Natural killer cell (primary cell): ENCODE measurements around the gene IFITM10. TPM values are rescaled to one million over a fixed set of nuclear protein-coding genes. Genes with fewer than 3 reads are reported as not detected.

Experiments used
- ATAC-seq, 3 donors: fragments of 150-1000 bp in 2 of 3; fragments of 200-7000 bp in 1 of 3; cut with Tn5 transposase; 1 replicate in 1 of 3; 2 replicates in 2 of 3; pipeline ENCODE4 v1.10.0; 2021; ENCODE audit warnings: mild to moderate bottlenecking in 2 of 3, moderate library complexity in 2 of 3
- DNase-seq, 2 donors: peaks; one replicate each; pipeline versions ENCODE4 v3.0.0 to v3.0.0-alpha.2; 2013 to 2021; ENCODE audit warnings: mixed read lengths in 1 of 2
- H3K27ac ChIP-seq: one replicate; pipeline ENCODE4 v1.5.1; 2013; ENCODE audit warnings: mild to moderate bottlenecking, low read length
- H3K27me3 ChIP-seq: one replicate; pipeline ENCODE4 v1.6.1; 2013; ENCODE audit warnings: low read length; ENCODE audit not compliant: control insufficient read depth, insufficient read depth
- H3K36me3 ChIP-seq: one replicate; pipeline ENCODE4 v1.6.1; 2013; ENCODE audit warnings: low read length; ENCODE audit not compliant: control insufficient read depth, insufficient read depth
- H3K4me1 ChIP-seq: one replicate; pipeline ENCODE4 v1.6.1; 2013; ENCODE audit warnings: low read length; ENCODE audit not compliant: control insufficient read depth, insufficient read depth
- H3K4me3 ChIP-seq: one replicate; pipeline ENCODE4 v1.5.1; 2013; ENCODE audit warnings: low read length
- H3K9me3 ChIP-seq: one replicate; pipeline ENCODE4 v1.6.1; 2013; ENCODE audit warnings: low read length; ENCODE audit not compliant: control insufficient read depth, insufficient read depth
- H3K27ac Mint-ChIP-seq, 2 donors: one replicate each; pipeline ENCODE4 v1.8.0; 2022; ENCODE audit warnings: mild to moderate bottlenecking in 2 of 2, mixed read lengths in 2 of 2, moderate library complexity in 1 of 2
- H3K27me3 Mint-ChIP-seq, 2 donors: one replicate each; pipeline ENCODE4 v1.8.0; 2022; ENCODE audit warnings: low read depth in 2 of 2, mixed read lengths in 2 of 2
- H3K36me3 Mint-ChIP-seq: one replicate; pipeline ENCODE4 v1.8.0; 2022; ENCODE audit warnings: mixed read lengths
- H3K4me1 Mint-ChIP-seq, 2 donors: one replicate each; pipeline ENCODE4 v1.8.0; 2022; ENCODE audit warnings: mixed read lengths in 2 of 2
- H3K4me3 Mint-ChIP-seq: one replicate; pipeline ENCODE4 v1.8.0; 2022; ENCODE audit warnings: mild to moderate bottlenecking, moderate library complexity, mixed read lengths
- H3K9me3 Mint-ChIP-seq, 2 donors: one replicate each; pipeline ENCODE4 v1.8.0; 2022; ENCODE audit warnings: mixed read lengths in 2 of 2
- CTCF ChIP-seq: fragments of 200-600 bp; IDR thresholded peaks from one replicate; pipeline ENCODE4 v1.8.0; 2022; ENCODE audit warnings: antibody characterized with exemption
- whole genome bisulfite sequencing: methylation state at CpG from one replicate; pipeline ENCODE4 v1.1.7; 2013; ENCODE audit warnings: missing lambda C conversion rate; ENCODE audit not compliant: insufficient coverage; 5-methylcytosine and 5-hydroxymethylcytosine counted together
- intact Hi-C: fragments of 100-400 bp; cut with micrococcal nuclease; formaldehyde crosslinking; loops from one replicate; pipeline ENCODE4 v1.14.2; 2022
- total RNA-seq, 4 donors: library from RNA; stranded (reverse); fragments of 120-200 nt in 1 of 4; gene quantifications; one replicate each; pipeline versions ENCODE4 v1.2.3 to v1.2.4, GENCODE V29; 2013 to 2022

The IFITM10 gene
- total RNA-seq, 3 donors from 2014 or later (not counting 1 experiment from before 2014, with no cell fraction given) = 5.5 to 8.1 (median 6.5) TPM

- H3K4me3 ChIP-seq = no peak overlapping the region
- intact Hi-C loops = no loop called here
- WGBS = 93% methylated on average over 5 of the region's 6 CpGs
- Mint-ChIP-seq H3K36me3 (no peaks in the 10 kb centered on the region), H3K4me1 (peaks cover 0 to 19% of the 10 kb centered on the region in 2 donors), H3K9me3 (no peaks in the 10 kb centered on the region), H3K27me3 (peaks cover 0 to 11% of the 10 kb centered on the region in 2 donors), H3K27ac (no peak overlapping the region), H3K4me3 (no peak overlapping the region)
- no peaks in the 10 kb centered on the region for H3K27me3 ChIP-seq
- peaks cover 28% of the 10 kb centered on the region for H3K4me1 ChIP-seq
- DNase-seq (no peak), ATAC-seq (no peak)
- H3K36me3 ChIP-seq = no peaks in the 10 kb centered on the region
- peaks cover 3% of the 10 kb centered on the region for H3K9me3 ChIP-seq
- TF ChIP-seq CTCF = no peak
- H3K27ac ChIP-seq = no peak overlapping the region
Measured at GRCh38 chr11:1703146-1703545, 47.2 kb downstream of the IFITM10 start.

- H3K36me3 Mint-ChIP-seq = no peaks in the 10 kb centered on the region
- no peak overlapping the region for H3K4me3 Mint-ChIP-seq
- Histone ChIP-seq H3K36me3 (no peaks in the 10 kb centered on the region), H3K27me3 (no peaks in the 10 kb centered on the region), H3K4me3 (no peak overlapping the region), H3K9me3 (peaks cover 3% of the 10 kb centered on the region), H3K4me1 (peaks cover 28% of the 10 kb centered on the region), H3K27ac (no peak overlapping the region)
- ATAC-seq (no peak), DNase-seq (no peak)
- 98% methylated on average over 8 of the region's 10 CpGs for WGBS
- H3K27ac Mint-ChIP-seq = no peak overlapping the region
- H3K27me3 Mint-ChIP-seq = peaks cover 0 to 11% of the 10 kb centered on the region in 2 donors
- intact Hi-C loops = no loop called here
- TF ChIP-seq CTCF = no peak
- H3K4me1 Mint-ChIP-seq = peaks cover 0 to 23% of the 10 kb centered on the region in 2 donors
- H3K9me3 Mint-ChIP-seq = no peaks in the 10 kb centered on the region
Measured at GRCh38 chr11:1702506-1702905, 47.9 kb downstream of the IFITM10 start.

GRCh38 chr11:1701091-1701807, 49.1 kb downstream of the IFITM10 start:
- peaks cover 3% of the 10 kb centered on the region for H3K9me3 ChIP-seq
- Mint-ChIP-seq H3K4me1 (peaks cover 0 to 18% of the 10 kb centered on the region in 2 donors), H3K36me3 (no peaks in the 10 kb centered on the region), H3K27ac (no peak overlapping the region), H3K9me3 (no peaks in the 10 kb centered on the region), H3K27me3 (peaks cover 4 to 12% of the 10 kb centered on the region in 2 donors), H3K4me3 (no peak overlapping the region)
- no peak overlapping the region for H3K27ac ChIP-seq
- H3K4me1 ChIP-seq = peaks cover 19% of the 10 kb centered on the region
- H3K27me3 ChIP-seq = no peaks in the 10 kb centered on the region
- no peak overlapping the region for H3K4me3 ChIP-seq
- intact Hi-C loops = no loop called here
- peak in 1 of 2 donors; percentile 40 for DNase-seq
- no peaks in the 10 kb centered on the region for H3K36me3 ChIP-seq
- no peak for TF ChIP-seq CTCF
- 41% methylated on average over 10 of the region's 10 CpGs for WGBS
- ATAC-seq = no peak

GRCh38 chr11:1699771-1700170, 50.6 kb downstream of the IFITM10 start:
- DNase-seq (no peak), ATAC-seq (no peak)
- Histone ChIP-seq H3K36me3 (no peaks in the 10 kb centered on the region), H3K27me3 (no peaks in the 10 kb centered on the region), H3K4me3 (no peak overlapping the region), H3K9me3 (peaks cover 3% of the 10 kb centered on the region), H3K4me1 (peaks cover 9% of the 10 kb centered on the region), H3K27ac (no peak overlapping the region)
- Mint-ChIP-seq H3K27ac (no peak overlapping the region), H3K27me3 (peaks cover 10 to 19% of the 10 kb centered on the region in 2 donors), H3K36me3 (no peaks in the 10 kb centered on the region), H3K4me3 (no peak overlapping the region), H3K4me1 (peaks cover 0 to 11% of the 10 kb centered on the region in 2 donors), H3K9me3 (no peaks in the 10 kb centered on the region)
- WGBS = 84% methylated on average over 5 of the region's 5 CpGs
- TF ChIP-seq CTCF = no peak
- intact Hi-C loops = no loop called here
